NB4 (cell line): ENCODE results near the gene PRKCSH.

Experiments
- DNase-seq: peaks from one replicate; pipeline ENCODE4 v3.0.0; 2010; ENCODE audit warnings: low read depth
- H3K4me3 ChIP-seq: one replicate; pipeline ENCODE4 v1.5.1; 2011; ENCODE audit warnings: mild to moderate bottlenecking, low read depth, low read length, moderate library complexity
- MYC ChIP-seq: IDR thresholded peaks from 2 replicates; pipeline ENCODE4 v1.6.1; 2011; ENCODE audit warnings: low read depth, low read length
- POLR2A ChIP-seq: IDR thresholded peaks from 2 replicates; pipeline ENCODE4 v1.6.1; 2011; ENCODE audit warnings: mild to moderate bottlenecking; ENCODE audit not compliant: insufficient read length; ENCODE audit errors: extremely low read depth
- TF ChIP-seq, protein P1 (sequence below): IDR thresholded peaks from one replicate; pipeline ENCODE4 v1.5.1; 2012; ENCODE audit warnings: low read depth, low read length
- TF ChIP-seq, protein P2 (sequence below): IDR thresholded peaks from 2 replicates; pipeline ENCODE4 v1.6.1; 2011; ENCODE audit warnings: low read depth, low read length

The PRKCSH gene

DNA sequence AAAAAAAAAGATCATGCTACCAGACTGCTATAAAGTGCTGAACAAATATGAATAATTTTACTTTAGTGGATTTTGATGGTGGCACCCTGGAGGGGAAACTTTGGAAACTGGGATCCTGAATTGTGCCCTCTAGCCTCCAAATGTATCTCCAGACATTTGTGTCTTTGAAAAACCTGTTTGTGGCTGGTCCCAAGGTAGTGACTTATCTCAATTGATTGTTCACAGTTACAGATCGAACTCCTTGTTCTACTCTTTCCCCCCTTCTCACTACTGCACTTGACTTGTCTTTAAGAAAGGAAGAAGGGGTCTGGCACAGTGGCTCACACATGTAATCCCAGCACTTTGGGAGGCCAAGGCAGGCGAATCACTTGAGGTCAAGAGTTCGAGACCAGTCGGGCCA is 26.8 kb upstream of the PRKCSH start:
- no peak for DNase-seq
- no peak overlapping the region for H3K4me3 ChIP-seq
- TF ChIP-seq POLR2A (no peak), MYC (no peak)

DNA sequence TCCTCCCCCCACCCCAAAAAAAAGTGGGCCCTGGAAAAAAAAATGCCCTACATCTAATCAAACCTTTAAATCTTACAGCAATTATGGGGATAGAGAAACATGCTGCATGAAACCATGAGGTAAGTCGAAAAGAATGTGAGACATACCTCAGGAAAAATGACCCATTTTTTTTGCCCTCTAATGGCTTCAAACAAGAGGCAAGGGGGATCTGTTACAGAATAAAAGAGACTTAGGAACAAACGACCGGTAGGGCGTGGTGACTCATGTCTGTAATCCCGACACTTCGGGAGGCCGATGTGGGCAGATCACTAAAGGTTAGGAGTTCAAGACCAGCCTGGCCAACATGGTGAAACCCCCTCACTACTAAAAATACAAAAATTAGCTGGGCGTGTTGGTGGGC is 24.8 kb upstream of the PRKCSH start:
- H3K4me3 ChIP-seq = no peak overlapping the region
- DNase-seq = peak; percentile 33
- TF ChIP-seq, protein P1, sequence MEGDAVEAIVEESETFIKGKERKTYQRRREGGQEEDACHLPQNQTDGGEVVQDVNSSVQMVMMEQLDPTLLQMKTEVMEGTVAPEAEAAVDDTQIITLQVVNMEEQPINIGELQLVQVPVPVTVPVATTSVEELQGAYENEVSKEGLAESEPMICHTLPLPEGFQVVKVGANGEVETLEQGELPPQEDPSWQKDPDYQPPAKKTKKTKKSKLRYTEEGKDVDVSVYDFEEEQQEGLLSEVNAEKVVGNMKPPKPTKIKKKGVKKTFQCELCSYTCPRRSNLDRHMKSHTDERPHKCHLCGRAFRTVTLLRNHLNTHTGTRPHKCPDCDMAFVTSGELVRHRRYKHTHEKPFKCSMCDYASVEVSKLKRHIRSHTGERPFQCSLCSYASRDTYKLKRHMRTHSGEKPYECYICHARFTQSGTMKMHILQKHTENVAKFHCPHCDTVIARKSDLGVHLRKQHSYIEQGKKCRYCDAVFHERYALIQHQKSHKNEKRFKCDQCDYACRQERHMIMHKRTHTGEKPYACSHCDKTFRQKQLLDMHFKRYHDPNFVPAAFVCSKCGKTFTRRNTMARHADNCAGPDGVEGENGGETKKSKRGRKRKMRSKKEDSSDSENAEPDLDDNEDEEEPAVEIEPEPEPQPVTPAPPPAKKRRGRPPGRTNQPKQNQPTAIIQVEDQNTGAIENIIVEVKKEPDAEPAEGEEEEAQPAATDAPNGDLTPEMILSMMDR = no peak
- TF ChIP-seq, protein P2, sequence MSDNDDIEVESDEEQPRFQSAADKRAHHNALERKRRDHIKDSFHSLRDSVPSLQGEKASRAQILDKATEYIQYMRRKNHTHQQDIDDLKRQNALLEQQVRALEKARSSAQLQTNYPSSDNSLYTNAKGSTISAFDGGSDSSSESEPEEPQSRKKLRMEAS = no peak
- no peak for TF ChIP-seq MYC
- no peak for TF ChIP-seq POLR2A

DNA sequence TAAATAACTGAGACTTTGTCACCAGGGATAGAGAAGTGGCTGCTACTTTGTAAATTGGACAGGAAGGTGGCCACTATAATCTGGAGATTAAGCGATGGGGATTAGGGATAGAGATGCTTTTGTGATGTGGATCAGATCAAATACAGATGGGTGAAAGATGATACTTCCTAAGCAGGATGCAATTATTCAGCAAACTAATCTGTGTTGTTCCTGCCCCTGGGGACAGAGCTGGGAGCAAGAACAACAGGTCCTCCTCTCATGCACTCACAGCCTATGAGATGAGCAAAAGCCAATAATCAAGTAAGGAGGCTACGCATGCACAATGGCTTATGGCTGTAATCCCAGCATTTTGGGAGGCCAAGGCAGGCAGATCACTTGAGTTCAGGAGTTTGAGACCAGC is 20.9 kb upstream of the PRKCSH start:
- H3K4me3 ChIP-seq = no peak overlapping the region
- no peak for DNase-seq

DNA sequence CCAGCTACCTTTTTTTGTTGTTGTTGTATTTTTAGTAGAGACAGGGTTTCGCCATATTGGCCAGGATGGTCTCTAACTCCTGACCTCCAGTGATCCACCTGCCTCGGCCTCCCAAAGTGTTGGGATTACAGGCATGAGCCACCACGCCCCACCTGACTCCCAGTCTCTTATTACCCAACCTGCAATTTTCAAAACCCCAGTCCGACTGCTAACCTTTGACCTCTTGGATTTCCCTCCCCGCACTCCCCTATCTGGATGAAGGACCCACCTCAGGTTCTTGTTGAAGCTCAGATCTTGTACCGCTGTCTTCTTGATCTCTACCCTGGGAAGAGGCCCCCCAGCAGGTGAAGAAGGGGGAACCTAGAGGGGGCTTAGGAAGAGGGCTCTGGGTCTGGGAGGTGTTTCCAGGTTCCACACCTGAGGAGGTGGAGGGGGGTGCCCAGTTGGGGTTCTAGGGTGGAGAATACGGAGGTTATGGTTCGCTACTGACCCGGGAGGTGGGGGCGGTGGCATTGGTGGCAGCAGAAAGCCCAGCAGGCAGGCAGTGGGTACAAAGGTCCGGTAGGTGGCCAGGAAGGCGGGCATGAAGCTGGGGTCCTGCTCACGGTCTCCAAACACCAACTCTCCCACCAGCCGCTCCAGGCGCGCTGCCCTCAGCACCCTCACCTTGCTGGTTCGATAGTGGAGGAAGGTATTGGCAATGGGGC is 18.9 kb upstream of the PRKCSH start:
- no peak overlapping the region for H3K4me3 ChIP-seq
- no peak for DNase-seq
- TF ChIP-seq MYC (no peak), POLR2A (no peak)
- TF ChIP-seq, protein P1 = no peak
- TF ChIP-seq, protein P2 = no peak

More for the DNA sequence above, 20.9 kb upstream of the PRKCSH start:
- TF ChIP-seq, protein P2 = no peak
- TF ChIP-seq, protein P1 = no peak

DNA sequence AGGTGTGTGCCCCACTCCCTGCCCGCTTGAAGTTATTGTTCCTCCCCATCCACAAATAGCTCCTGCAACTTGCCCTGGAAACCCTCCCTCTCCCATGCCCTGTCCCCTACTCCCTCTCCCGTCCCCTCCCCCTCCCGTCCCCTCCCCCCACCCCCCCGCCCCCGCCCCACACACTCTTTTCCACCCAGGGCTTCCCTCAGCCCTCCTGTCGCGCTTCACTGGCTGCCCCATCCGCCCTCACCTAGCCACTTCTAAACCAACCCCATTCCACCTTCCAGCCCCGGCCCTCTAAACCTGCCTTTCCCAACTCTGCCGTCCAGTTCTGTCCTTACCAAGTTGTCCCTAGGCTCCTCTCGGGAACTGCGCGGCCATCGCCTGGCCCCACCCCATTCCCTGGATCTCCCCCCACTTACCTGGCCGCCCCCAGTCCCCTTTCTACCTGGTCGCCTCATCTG is 17.3 kb upstream of the PRKCSH start:
- H3K4me3 ChIP-seq = no peak overlapping the region
- DNase-seq = no peak
- TF ChIP-seq POLR2A (no peak), MYC (no peak)
- TF ChIP-seq, protein P1 = no peak
- TF ChIP-seq, protein P2 = no peak

DNA sequence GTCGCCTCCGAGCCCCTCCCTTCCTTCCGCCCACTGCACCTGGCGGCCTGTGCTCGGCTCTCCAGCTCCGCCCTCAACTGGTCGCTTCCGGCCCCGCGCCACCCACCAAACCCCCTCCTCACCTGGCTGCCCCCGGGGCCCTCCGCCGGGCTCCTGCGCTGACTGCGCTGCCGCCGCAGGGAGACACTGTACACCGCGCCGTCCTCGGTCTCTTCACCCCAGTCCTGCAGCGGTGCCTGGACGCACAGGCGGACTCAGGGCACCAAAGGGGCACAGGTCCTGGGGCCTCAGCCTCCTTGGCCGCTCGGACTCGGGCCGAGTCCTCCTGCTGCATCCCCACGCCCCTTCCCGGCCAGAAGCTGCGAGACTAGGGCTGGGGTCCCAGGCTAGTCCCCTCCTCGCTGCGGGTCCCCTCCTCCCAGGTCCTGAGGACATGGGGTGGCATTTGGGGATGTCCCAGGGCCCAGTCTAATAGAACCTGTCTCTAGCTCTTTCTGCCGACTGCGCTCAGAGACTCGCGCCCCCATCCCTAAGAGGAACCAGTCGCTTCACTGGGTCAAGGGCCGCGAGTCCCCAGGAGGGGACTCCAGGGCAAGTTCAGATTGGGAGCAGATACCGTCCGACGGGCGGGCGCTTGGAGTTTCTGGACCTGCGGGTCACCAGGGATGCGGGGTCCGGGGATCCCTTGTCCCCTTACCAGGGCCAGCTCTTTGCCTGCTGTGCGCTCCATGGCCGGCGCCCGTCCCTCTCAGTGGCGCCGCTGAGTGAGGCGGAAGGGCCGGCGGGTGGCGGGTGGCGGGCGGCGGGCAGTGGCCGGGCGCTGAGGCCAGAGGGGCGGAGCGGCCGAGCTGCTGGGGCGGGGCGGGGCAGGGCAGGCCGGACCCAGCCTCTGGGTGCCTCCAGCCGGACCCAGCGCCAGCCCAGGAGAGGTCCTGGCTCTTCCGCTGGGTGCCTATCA is 16.6 kb upstream of the PRKCSH start, which contains the start of gene RGL3:
TSS of gene RGL3 (minus strand) at position 766 of the 958 bp plus-strand sequence. CDS start at position 730, 36 bp downstream.
- TF ChIP-seq, protein P1 = no peak
- TF ChIP-seq MYC = no peak
- TF ChIP-seq, protein P2 = no peak
- no peak for TF ChIP-seq POLR2A
- no peak for DNase-seq
- no peak within 1 kb of the TSS for H3K4me3 ChIP-seq
